LHCN-M2 (cell line): ENCODE results near the gene TAS1R2. TPM values are rescaled to one million over a fixed set of nuclear protein-coding genes. Genes with fewer than 3 reads are reported as not detected.
"Not testable (repeated sequence)": the region's sequence is repeated elsewhere in the genome, so short reads cannot be mapped to it uniquely, and the experiment has no call there.

Experiments
- DNase-seq: peaks from one replicate; pipeline ENCODE4 v3.0.0-alpha.2; 2012; ENCODE audit warnings: low read depth
- total RNA-seq: library from RNA; depleted of rRNA; stranded (reverse); fragments of >200 nt; gene quantifications from 2 replicates; pipeline ENCODE4 v1.2.3, GENCODE V29; 2014

The TAS1R2 gene
- total RNA-seq, 1 experiment from 2014 or later, result not detected

DNA sequence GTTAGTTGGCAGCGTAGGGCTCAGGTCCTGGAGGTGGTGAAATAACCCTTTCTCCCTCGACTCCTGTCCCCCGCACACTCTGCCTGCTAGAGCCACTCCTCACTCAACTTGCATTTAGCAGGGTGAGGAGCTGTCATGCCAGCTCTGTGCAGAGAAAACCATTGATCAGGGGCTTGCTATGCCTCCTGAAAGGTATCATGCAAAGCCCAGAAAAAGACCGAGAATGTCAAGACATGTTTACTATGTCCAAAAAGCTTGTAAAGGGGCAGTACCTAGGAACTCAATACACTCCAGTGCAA is 24.9 kb upstream of the TAS1R2 start:
- no peak for DNase-seq

DNA sequence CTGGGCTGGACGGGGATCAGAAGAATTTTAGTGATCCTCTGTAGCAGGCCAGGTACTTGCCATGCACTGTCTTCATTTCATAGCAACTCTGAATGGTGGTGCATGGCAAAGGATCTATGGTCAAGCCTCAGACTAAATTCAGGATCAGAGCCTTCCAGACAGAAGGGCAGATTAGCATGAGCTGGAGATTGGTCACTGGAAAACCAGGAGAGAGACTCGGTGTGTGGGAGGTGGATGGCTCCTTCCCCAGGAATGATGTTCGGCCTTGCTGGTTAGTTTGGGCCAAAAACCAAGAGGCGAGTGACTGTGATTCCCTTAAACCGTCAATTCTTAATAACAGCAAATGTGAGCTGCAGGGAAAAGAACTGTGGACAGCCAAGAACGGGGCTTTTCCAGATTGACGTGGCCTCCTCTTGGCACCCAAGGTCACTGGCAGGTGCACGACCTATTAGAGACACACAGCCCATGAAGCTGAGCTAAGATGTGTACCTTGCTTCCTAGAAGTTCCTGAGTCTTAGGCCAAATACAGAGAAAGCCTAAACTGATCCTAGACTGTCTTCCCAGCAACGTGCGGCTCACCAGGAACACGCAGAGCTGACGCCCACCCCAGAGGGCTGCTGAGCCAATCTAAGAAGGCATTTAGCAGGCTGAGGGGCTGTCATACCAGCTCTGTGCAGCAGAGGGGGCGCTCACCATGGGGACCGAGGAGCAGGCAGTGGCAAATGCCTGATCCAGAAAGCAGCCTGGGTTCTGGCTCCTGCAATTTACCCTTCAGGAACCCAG is 24.4 kb upstream of the TAS1R2 start:
- DNase-seq, result peak; percentile 48

DNA sequence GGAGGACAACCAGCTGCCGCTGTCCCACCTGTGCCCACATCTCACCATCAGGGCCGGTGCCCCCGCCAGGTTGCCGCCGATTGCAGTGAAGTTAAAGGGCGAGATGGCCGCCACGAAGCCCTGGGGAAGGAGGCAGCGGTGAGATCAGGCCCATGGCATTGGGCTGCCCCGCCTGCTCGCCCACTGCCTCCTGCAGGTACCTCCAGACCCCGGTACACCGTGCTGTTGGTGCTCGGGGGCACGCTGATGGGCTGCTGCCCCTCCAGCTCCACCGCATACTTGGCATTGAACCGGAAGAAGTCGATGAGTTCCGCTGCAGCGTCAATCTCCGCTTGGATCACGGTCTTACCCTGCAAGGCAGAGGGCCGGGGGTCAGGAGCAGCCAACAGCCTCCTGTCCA is 23.6 kb upstream of the TAS1R2 start:
- no peak for DNase-seq

DNA sequence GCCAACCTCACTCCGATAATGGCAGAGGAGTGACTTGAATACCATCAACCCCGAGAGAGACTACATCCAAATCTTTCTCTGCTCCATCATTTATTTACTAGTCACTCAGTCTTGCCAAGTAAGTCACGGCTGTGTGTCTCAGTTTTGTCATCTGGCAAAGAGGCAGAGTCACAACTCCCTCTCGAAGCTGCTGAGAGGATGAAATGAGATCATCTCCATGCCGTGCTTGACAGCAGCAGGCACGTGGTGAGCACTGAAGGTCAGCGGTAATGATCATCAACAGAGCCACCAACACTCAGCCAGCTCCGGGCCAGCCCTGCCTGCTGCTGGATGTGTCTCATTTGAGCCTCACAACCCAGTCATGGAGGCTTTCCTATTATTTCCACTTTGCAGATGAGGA is 23.0 kb upstream of the TAS1R2 start:
- no peak for DNase-seq

DNA sequence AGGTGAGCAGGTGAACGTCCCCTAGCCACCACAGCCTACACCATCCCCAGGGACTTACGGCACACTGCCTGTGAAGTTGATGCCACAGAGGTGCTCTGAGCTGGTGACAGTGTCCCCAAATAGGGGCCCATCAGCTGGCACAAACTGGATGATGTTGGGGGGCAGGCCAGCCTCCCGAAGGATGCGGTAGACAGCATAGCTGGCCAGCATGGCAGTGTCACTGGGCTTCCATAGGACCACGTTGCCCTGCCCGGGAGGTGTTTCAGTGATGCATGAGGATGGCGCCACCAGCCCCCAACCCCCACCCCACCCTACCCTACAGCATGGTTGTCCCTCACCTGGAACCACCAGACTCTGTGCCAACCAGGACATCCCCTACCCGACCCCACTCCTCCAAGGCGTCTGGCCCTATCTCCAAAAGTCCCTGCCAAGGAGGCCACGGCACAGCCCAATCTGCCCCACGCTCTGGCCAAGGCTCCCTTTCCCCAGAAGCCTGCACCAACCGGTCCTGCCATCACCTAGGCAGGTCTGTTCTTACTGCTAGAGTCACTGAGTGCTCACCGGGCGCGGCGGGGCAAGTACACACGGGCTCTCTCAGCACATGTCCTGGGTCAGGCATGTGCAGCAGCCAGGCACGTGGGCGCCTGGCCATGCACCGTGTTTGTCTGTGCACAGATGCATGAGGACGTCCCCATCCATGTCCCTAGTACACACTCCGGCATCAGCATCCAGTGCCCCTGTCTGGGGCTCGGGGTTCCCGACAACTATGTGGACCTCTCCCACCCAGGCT is 22.4 kb upstream of the TAS1R2 start:
- no peak for DNase-seq

DNA sequence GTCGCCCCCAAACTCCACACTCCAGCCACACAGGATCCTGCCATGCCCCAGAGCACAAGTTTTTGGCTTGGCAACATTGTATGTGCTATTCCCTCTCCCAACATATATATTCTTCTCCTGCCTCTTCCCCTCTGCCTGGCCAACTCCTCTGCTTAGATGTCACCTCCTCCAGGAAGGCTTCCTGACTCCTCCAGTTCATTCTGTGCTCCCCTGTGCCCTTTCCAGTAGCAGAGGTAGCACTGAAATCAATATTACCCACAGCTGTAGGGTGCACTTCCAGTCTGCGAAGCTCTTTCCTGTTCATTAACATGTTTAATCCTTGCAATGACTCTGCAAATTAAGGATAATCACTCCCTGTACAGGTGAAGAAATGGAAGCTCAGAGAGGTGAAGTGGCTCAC is 21.7 kb upstream of the TAS1R2 start:
- no peak for DNase-seq

DNA sequence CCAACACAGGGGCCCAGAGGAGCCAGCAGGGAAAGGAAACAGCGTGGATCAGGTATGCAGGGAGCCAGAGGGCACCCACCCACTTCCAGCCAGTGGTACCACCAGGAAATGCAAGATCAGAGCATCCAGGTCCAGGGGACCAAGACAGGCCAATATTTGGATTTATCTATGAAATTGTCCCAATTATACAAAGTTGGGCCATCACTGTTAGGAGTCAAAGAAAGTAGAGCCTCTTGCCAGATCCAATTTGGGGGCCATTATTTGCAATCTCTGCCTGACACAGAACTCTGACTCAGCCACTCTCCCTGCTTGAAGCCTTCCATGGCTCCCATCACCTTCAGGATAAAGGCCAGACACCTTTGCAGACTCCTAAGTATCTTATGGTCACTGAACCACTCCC is 21.1 kb upstream of the TAS1R2 start:
- no peak for DNase-seq

DNA sequence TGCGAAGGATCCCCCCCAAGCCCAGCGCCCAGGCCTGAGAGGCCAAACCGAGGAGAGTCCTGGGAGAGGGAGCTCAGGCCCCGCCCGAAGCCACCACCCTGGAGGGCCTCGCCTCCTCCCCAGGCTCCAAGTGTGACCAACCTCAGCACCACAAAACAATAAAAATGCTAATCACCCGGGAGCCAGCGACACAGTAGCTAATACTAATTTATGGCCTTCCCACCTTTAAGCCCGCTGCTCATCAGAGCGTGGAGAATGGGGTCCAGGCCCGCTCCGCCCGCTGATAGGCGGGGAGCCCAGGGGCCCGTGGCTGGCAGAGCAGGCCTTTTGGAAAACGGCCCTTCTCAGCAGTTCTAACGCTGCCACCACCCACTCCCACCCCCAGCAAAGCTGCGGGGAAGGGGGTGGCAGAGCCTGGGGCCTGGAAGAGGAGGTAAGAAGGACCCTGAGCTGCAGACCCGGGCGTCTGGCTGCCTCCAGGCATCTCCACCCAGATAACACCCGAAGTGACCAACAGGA is 20.4 kb upstream of the TAS1R2 start:
- no peak for DNase-seq

DNA sequence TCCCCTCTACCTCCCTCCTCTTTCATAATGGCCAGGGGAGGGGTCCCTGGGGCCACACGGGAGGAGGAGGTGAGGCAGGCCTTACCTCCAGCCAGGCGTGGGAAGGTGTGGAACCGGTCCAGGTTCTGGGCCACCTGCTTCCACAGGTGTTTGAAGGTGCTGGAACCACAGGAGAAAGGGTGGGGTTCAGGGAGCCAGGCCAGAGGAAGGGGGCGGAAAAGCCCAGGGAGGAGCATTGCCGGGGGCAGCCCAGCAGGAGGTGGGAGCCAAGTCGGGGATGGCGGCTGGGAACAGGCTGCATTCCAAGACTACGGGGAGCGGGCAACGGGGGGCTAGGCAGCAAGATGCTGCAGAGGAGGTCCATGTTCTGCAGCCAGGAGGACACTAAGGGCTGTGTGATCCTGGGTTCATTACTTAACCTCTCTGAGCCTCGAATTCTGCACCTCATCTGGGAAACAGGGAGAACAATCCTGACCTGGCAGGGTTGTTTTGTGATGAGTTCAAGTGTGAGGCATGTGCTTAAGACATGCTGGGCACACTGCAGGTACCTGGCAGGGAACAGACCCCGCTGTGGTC is 19.8 kb upstream of the TAS1R2 start:
- no peak for DNase-seq

DNA sequence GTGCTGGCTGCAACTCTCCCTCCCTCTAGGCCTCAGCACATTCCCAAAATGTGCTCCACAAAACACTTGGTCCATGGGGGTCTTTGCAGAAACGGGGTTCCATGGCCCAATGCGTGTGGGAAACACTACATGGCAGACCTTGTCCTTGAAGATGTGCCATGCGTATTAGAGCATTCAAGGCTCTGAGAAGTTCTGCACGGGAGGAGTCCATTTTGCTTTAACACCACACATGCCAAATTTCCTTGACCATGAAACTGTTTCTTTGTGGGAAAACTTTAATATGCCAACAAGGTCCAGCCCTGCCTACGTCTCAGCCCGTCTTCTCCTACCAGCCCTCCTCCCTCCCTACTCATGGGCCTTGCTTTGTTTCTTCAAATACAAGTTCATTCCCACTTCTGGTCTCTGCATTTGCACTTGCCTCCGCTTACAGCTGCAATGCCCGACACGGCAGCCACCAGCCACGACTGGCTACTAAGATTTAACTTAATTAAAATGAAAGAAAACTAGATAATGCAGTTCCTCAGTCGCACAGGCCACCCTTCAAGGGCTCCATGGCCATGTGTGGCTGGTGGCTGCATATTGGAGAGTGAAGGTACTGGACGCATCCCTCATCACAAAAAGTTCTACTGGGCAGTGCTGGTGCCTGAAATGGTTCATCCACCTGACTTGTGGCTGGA is 19.2 kb upstream of the TAS1R2 start:
- no peak for DNase-seq

DNA sequence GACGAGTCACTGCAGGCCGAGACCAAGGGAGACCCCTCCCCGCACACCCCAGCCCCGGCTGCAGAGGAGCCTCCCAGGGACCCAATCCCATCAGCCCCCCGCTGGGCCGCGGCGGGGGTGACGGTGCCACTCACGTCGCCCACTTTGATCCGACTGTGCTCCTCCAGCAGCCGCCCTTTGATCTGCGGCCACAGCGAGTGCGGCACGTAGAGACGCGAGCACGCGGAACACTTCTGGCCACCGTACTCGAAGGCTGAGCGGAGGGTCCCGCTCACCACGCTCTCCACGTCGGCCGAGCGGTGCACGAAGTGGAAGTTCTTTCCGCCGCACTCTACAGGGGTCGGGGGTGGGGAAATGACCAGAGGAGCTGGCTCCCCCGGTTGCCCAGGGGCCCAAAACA is 17.8 kb upstream of the TAS1R2 start:
- no peak for DNase-seq

DNA sequence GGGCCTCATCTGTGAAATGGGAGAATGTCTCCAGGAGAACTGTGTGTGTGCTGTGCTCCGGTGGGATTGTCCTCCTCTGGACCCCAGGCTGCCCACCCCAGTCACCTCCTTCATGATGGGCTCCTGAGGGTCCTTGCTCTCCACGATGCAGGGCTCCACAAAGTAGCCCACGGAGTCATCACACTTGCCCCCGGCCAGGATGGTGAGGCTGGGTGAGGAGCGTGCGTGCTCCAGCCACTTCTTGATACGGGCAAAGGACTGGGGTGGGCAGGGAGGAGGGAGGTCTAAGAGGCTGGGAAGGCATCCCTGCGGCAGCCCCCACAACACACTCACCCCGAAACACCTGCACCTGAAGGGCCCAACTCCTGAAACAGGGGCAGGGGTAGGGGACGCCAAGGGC is 16.8 kb upstream of the TAS1R2 start:
- no peak for DNase-seq

DNA sequence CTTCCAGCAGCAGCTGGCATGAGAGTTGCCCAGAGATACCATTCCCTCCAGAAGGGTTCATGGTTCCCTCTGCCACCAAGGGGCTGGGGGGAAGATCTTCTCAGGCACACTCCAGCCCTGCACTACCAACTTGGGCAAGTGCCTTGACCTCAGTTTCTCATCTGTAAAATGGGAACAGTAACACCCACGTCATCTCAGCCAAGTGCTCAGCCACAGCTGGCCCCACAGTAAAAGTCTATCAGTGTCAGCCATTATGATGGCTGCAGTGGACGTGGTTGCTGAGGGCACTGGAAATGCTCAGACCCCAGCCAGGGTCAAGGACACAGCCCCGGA is 16.3 kb upstream of the TAS1R2 start:
- no peak for DNase-seq

DNA sequence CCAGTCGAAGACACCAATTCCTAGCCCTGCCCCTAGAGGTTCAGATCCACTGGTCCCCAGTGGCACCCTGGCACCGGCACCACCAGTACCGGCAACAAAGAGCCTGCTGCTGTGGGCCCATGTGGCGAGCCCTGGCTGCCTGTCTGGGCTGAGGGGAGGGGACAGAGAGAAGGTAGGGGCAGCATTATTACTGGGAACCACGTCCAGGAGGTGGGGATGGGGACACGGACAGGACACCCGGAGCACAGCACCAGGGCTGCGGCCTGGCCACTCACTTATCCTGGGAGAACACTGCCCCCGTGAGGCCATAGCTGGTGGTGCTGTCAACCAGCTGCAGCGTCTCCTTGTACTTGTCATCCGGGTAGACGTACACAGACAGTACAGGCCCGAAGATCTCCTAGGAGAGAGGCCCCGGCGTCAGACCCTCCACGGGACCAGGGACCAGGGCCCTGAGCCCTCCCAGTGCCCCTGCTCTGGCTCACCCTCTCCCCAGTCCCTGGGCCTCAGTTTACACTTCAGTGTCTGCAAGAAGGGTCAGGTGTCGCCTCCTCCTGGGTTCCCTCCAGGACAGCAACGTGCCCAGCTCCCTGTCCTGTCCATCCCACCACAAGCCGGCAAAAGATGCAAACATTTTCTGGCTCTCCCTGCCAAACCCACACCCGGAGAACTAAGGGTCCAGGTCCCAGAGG is 15.8 kb upstream of the TAS1R2 start:
- peak; percentile 66 for DNase-seq

DNA sequence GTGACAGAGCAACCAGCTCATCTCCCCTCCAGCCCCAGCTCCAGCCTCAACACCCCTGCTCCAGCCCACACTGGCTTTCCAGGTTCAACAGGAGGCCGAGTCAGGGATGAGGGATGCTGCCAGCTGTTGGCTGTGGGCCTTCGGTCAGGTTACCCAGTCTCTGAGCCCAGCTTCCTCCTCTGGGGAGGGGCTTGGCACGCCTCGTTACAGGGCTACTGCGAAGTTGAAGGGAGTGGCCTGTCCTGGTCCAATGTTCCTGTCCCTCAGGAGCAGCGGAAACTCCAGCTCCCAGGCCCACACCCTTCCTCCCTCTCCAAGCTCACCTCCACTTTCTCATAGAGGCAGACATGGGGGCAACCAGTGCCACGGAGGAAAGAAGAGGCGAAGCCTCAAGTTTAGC is 15.1 kb upstream of the TAS1R2 start:
- no peak for DNase-seq

DNA sequence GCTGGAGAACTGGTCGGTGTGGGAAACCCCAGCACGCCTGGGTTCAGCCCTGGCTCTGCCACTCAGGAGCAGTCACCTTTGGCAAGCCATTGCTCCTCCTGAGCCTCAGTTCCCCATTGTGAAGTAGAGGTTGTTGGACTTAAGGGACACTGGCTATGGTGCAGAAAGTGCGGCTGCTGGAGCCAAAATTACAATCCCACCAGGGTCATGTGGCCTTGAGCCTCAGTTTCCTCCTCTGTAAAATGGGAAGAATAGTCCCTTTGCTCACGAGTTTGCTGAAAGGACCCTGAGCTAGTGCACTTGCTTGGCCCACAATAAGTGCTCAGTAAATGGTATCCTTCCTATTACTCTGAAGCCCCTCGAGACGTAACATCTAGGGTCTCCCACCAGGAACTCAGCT is 14.6 kb upstream of the TAS1R2 start:
- no peak for DNase-seq

DNA sequence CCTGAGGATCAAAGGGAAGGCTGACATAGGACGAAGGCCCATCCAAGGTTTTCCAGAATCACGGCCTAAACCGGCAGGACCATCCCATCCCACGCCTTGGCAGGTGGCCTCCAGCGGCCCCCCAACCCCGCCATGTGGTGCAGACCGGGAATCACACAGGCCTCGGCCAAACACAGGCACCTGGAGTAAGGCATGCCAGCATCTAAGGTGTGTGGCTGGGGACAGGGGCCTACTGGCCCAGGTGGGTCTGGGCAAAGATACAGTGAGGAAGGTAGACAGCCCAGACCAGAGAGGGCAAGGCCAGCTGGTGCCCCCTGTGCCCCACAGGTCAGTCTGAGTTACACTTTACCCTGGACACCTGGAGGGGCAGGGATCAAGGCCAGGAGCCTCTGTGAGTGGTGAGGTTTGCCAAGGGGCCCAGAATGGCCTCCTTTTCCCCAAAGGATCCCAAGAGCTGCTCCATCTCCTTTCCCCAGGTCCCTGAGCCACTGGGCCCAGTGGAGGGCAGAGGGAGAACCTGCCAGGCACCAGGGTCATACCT is 12.7 kb upstream of the TAS1R2 start:
- DNase-seq, result no peak

DNA sequence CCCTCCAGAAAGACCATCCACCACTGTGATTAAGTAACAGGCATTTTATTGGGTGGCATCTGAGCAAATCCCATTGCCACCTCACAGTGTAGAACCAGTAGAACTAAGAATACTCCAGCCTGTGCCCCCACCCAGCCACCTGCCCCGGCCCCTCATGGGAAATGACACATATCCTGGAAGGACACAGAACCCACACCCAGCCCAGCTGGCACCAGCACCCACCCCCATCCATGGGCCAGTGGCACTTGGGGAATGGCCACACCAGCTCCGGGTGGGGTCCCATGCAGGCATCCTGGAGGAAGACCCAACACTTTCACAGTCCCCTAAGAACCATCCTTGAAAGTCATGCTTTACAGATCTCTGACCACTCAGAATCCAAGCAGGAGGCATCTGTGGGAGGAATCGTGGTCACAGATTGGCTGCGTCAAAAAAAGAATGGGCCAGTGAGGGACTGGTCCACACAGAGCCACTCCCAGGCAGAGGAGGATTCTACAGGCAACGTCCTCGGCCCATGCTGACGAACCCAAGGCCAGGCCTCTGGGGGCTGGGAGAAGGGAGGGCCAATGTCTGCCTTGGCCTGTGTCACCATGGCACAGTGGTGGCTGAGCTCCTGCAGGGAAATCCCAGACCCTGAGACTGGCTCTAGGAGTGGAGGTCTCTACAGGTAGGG is 12.1 kb upstream of the TAS1R2 start:
- DNase-seq, result no peak

DNA sequence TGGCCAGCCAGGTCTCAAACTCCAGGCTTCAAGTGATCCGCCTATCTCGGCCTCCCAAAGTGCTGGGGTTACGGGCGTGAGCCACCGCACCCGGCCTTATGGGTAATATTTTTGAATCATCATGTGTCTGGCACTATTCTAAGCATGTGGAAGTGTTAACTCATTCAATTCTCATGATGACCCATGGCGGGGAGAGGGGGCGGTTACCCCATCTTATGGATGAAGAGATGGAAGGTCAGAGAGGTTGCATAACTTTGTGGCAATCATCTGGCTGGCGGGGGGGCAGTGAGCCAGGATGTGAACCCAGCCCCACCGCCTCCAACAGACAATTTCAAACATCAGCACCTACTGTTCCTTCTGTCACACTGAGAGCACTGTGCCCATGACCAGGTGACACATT is 11.5 kb upstream of the TAS1R2 start:
- no peak for DNase-seq

DNA sequence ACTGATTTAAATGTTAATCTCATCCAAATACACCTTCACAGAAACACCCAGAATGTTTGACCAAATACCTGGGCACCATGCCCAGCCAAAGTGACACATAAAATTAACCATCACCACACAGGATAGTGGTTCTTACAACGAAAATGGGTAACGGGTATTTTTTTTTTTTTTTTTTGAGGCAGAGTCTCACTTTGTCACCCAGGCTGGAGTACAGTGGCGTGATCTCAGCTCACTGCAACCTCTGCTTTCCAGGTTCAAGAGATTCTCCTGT is 11.1 kb upstream of the TAS1R2 start:
- not testable (repeated sequence) for DNase-seq
